ENCODE results near the gene MED29.

- TF ChIP-seq CTCF (IDR thresholded peaks at IDR 0.05): no peak
- TF ChIP-seq POLR2A (IDR thresholded peaks at IDR 0.05; ENCODE audit: low read length): no peak
- no peak for TF ChIP-seq RNF2 (IDR thresholded peaks at IDR 0.05; ENCODE audit: borderline replicate concordance, low read depth)
- TF ChIP-seq FOSL2 (IDR thresholded peaks at IDR 0.05): no peak
- no peak for TF ChIP-seq FOSL2 (CRISPR knock-in tag; IDR thresholded peaks at IDR 0.05)
- TF ChIP-seq MAFK (IDR thresholded peaks at IDR 0.05; ENCODE audit: partially characterized antibody): no peak
- no peak for TF ChIP-seq MAZ (IDR thresholded peaks at IDR 0.05; ENCODE audit: borderline replicate concordance, low read depth, low read length)
- no peak for TF ChIP-seq EP300 (IDR thresholded peaks at IDR 0.05)
Observed at GRCh38 chr19:39417463-39418181, 26.4 kb downstream of the MED29 start.
